H9 (cell line): ENCODE measurements around the gene RBM4B. TPM values are rescaled to one million over a fixed set of nuclear protein-coding genes. Genes with fewer than 3 reads are reported as not detected.

Source experiments
- DNase-seq: peaks from one replicate; pipeline ENCODE4 v3.0.0-alpha.2; 2017
- H2AFZ ChIP-seq: one replicate; pipeline ENCODE4 v1.6.1; 2013; ENCODE audit warnings: mild to moderate bottlenecking, low read length, control low read depth, moderate library complexity
- H2AK5ac ChIP-seq: 2 replicates; pipeline ENCODE4 v1.6.1; 2013; ENCODE audit warnings: low read length, control low read depth, mixed read lengths; ENCODE audit not compliant: insufficient read length
- H2BK120ac ChIP-seq: one replicate; pipeline ENCODE4 v1.6.1; 2013; ENCODE audit warnings: low read depth, mild to moderate bottlenecking, low read length, control low read depth, inconsistent platforms; ENCODE audit not compliant: poor library complexity, severe bottlenecking
- H2BK12ac ChIP-seq: 2 replicates; pipeline ENCODE4 v1.6.1; 2013; ENCODE audit warnings: low read length, control low read depth, mixed read lengths, low read depth; ENCODE audit not compliant: insufficient read length
- H2BK15ac ChIP-seq: 2 replicates; pipeline ENCODE4 v1.6.1; 2013; ENCODE audit warnings: low read depth, low read length, control low read depth
- H2BK20ac ChIP-seq: one replicate; pipeline ENCODE4 v1.6.1; 2013; ENCODE audit warnings: low read depth, mild to moderate bottlenecking, low read length, control low read depth, inconsistent platforms; ENCODE audit not compliant: poor library complexity, severe bottlenecking
- H2BK5ac ChIP-seq: 2 replicates; pipeline ENCODE4 v1.6.1; 2013; ENCODE audit warnings: low read length, control low read depth, mixed read lengths; ENCODE audit not compliant: insufficient read length
- H3K14ac ChIP-seq: 2 replicates; pipeline ENCODE4 v1.6.1; 2013; ENCODE audit warnings: low read length, control low read depth; ENCODE audit not compliant: insufficient read depth
- H3K18ac ChIP-seq: 2 replicates; pipeline ENCODE4 v1.6.1; 2013; ENCODE audit warnings: low read depth, mild to moderate bottlenecking, mixed read lengths, low read length, control low read depth; ENCODE audit not compliant: insufficient read length
- H3K23ac ChIP-seq: 2 replicates; pipeline ENCODE4 v1.6.1; 2013; ENCODE audit warnings: low read length, control low read depth, mixed read lengths, low read depth; ENCODE audit not compliant: insufficient read length
- H3K23me2 ChIP-seq: 2 replicates; pipeline ENCODE4 v1.6.1; 2013; ENCODE audit warnings: low read depth, mild to moderate bottlenecking, mixed read lengths, low read length, control low read depth; ENCODE audit not compliant: insufficient read length, poor library complexity, severe bottlenecking
- H3K27ac ChIP-seq: 2 replicates; pipeline ENCODE4 v1.5.1; 2013; ENCODE audit warnings: low read length, control low read depth, mixed read lengths, low read depth; ENCODE audit not compliant: insufficient read length
- H3K27me3 ChIP-seq: 2 replicates; pipeline ENCODE4 v1.6.1; 2013; ENCODE audit warnings: low read length, control low read depth, inconsistent platforms; ENCODE audit not compliant: insufficient read depth
- H3K4ac ChIP-seq: 2 replicates; pipeline ENCODE4 v1.6.1; 2013; ENCODE audit warnings: low read depth, mild to moderate bottlenecking, control low read depth, inconsistent platforms, low read length, moderate library complexity
- H3K4me1 ChIP-seq: 2 replicates; pipeline ENCODE4 v1.6.1; 2013; ENCODE audit warnings: low read length, control low read depth, inconsistent platforms; ENCODE audit not compliant: insufficient read depth
- H3K4me2 ChIP-seq: 2 replicates; pipeline ENCODE4 v1.6.1; 2013; ENCODE audit warnings: low read length, control low read depth, mixed read lengths; ENCODE audit not compliant: insufficient read length, insufficient read depth
- H3K56ac ChIP-seq: 2 replicates; pipeline ENCODE4 v1.6.1; 2013; ENCODE audit warnings: low read depth, mild to moderate bottlenecking, mixed read lengths, low read length, control low read depth; ENCODE audit not compliant: insufficient read length
- H3K79me1 ChIP-seq: 2 replicates; pipeline ENCODE4 v1.6.1; 2013; ENCODE audit warnings: low read depth, mild to moderate bottlenecking, moderate library complexity, low read length, control low read depth, inconsistent platforms; ENCODE audit not compliant: insufficient read depth, poor library complexity, severe bottlenecking
- H3K79me2 ChIP-seq: 2 replicates; pipeline ENCODE4 v1.6.1; 2013; ENCODE audit warnings: low read length, control low read depth, inconsistent platforms; ENCODE audit not compliant: insufficient read depth
- H3K9ac ChIP-seq: 2 replicates; pipeline ENCODE4 v1.6.1; 2013; ENCODE audit warnings: low read length, control low read depth, mixed read lengths; ENCODE audit not compliant: insufficient read length; ENCODE audit errors: extremely low read depth
- H3K9me3 ChIP-seq: one replicate; pipeline ENCODE4 v1.6.1; 2013; ENCODE audit warnings: low read depth, low read length, inconsistent platforms; ENCODE audit not compliant: control insufficient read depth
- H3T11ph ChIP-seq: one replicate; pipeline ENCODE4 v1.6.1; 2013; ENCODE audit warnings: mild to moderate bottlenecking, low read length, control low read depth, inconsistent platforms
- H4K20me1 ChIP-seq: one replicate; pipeline ENCODE4 v1.6.1; 2013; ENCODE audit not compliant: control insufficient read depth, insufficient read length, insufficient read depth
- H4K5ac ChIP-seq: 2 replicates; pipeline ENCODE4 v1.6.1; 2013; ENCODE audit warnings: low read depth, mild to moderate bottlenecking, mixed read lengths, low read length, control low read depth; ENCODE audit not compliant: insufficient read length
- H4K8ac ChIP-seq: replicated peaks from 2 replicates; pipeline ENCODE4 v1.6.1; 2013; ENCODE audit warnings: low read length, control low read depth, mixed read lengths, low read depth; ENCODE audit not compliant: insufficient read length
- H4K91ac ChIP-seq: 2 replicates; pipeline ENCODE4 v1.6.1; 2013; ENCODE audit warnings: low read depth, mild to moderate bottlenecking, moderate library complexity, mixed read lengths, low read length, control low read depth; ENCODE audit not compliant: insufficient read length
- H3K27ac Mint-ChIP-seq, 3 experiments: 2 replicates in 2 of 3; 3 replicates in 1 of 3; pipeline ENCODE4 v1.8.0; 2020 to 2021; ENCODE audit warnings: mixed read lengths in 3 of 3, mild to moderate bottlenecking in 1 of 3, moderate library complexity in 1 of 3
- H3K27me3 Mint-ChIP-seq: 2 replicates; pipeline ENCODE4 v1.8.0; 2021; ENCODE audit warnings: low read depth, mild to moderate bottlenecking, moderate library complexity, mixed read lengths
- H3K36me3 Mint-ChIP-seq, 3 experiments: 2 replicates in 2 of 3; 3 replicates in 1 of 3; pipeline ENCODE4 v1.8.0; 2020 to 2021; ENCODE audit warnings: low read depth in 3 of 3, mixed read lengths in 3 of 3; ENCODE audit not compliant: insufficient read depth in 1 of 3
- H3K4me1 Mint-ChIP-seq, 2 experiments: 2 replicates each; pipeline ENCODE4 v1.8.0; 2020; ENCODE audit warnings: mixed read lengths in 2 of 2
- H3K4me3 Mint-ChIP-seq, 2 experiments: 2 replicates in 1 of 2; 3 replicates in 1 of 2; pipeline ENCODE4 v1.8.0; 2020 to 2021; ENCODE audit warnings: mild to moderate bottlenecking in 2 of 2, mixed read lengths in 2 of 2, moderate library complexity in 1 of 2
- H3K9me3 Mint-ChIP-seq, 2 experiments: 2 replicates in 1 of 2; 3 replicates in 1 of 2; pipeline ENCODE4 v1.8.0; 2020; ENCODE audit warnings: mild to moderate bottlenecking in 2 of 2, mixed read lengths in 2 of 2, moderate library complexity in 1 of 2
- CTCF ChIP-seq: fragments of 200-600 bp; sonication (generic); conservative IDR thresholded peaks from 3 replicates; pipeline ENCODE4 v1.8.0; 2021; ENCODE audit warnings: antibody characterized with exemption, mild to moderate bottlenecking
- WGBS: extraction: QIAGEN DNeasy Blood & Tissue Kit; methylation state at CpG from one replicate; pipeline ENCODE4 v1.1.7; 2013; ENCODE audit warnings: missing lambda C conversion rate, low lambda C conversion rate, mixed read lengths; ENCODE audit not compliant: insufficient read length; ENCODE audit errors: extremely low coverage; 5-methylcytosine and 5-hydroxymethylcytosine counted together
- total RNA-seq: library from RNA; stranded (reverse); gene quantifications from 2 replicates; pipeline ENCODE4 v1.2.1, GENCODE V29; 2021

RBM4B gene
- total RNA-seq, 1 experiment from 2014 or later = 34.0 TPM

GRCh38 chr11:66632952-66633351 lies 44.7 kb downstream of the RBM4B start:
- Histone ChIP-seq H2AK5ac (no peak overlapping the region), H3K79me2 (peaks cover 22% of the 10 kb centered on the region; the same call in 1 of the 2 replicates), H3K27me3 (no peaks in the 10 kb centered on the region), H3K9me3 (no peaks in the 10 kb centered on the region), H2BK20ac (no peak overlapping the region), H2BK15ac (no peak overlapping the region), H3K18ac (no peak overlapping the region), H3K9ac (no peak overlapping the region), H3K56ac (no peak overlapping the region), H4K8ac (no peak overlapping the region), H4K20me1 (no peaks in the 10 kb centered on the region), H2BK5ac (no peak overlapping the region), H4K5ac (no peak overlapping the region), H4K91ac (no peak overlapping the region), H3K4ac (no peak overlapping the region), H3K14ac (no peak overlapping the region), H3K23ac (no peak overlapping the region), H2BK12ac (no peak overlapping the region), H3K4me1 (no peaks in the 10 kb centered on the region), H3K79me1 (no peaks in the 10 kb centered on the region), H3K27ac (no peak overlapping the region), H3K4me2 (no peak overlapping the region), H2BK120ac (no peak overlapping the region), H3K23me2 (peaks cover 4% of the 10 kb centered on the region), H3T11ph (no peak overlapping the region), H2AFZ (no peak overlapping the region)
- DNase-seq = no peak
- no peak overlapping the region for H3K27ac Mint-ChIP-seq
- TF ChIP-seq CTCF = no peak
- H3K9me3 Mint-ChIP-seq = no peaks in the 10 kb centered on the region
- no CpG with 5 or more reads among the region's 2 CpGs for WGBS
- H3K36me3 Mint-ChIP-seq = peaks cover 36 to 68% (median 55%) of the 10 kb centered on the region in 3 experiments
- no peaks in the 10 kb centered on the region for H3K27me3 Mint-ChIP-seq
- H3K4me3 Mint-ChIP-seq = no peak overlapping the region
- peaks cover 14 to 15% of the 10 kb centered on the region in 2 experiments for H3K4me1 Mint-ChIP-seq
